GM21528 (cell line): ENCODE measurements around the gene SARS1.
"Not testable (repeated sequence)": the region's sequence is repeated elsewhere in the genome, so short reads cannot be mapped to it uniquely, and the experiment has no call there.

Source experiments
- ATAC-seq: cut with Tn5 transposase; IDR thresholded peaks from one replicate; pipeline ENCODE4 v1.9.1; 2021; ENCODE audit warnings: mild to moderate bottlenecking, moderate library complexity; ENCODE audit not compliant: unreplicated experiment, low FRiP score

SARS1 gene, protein sequence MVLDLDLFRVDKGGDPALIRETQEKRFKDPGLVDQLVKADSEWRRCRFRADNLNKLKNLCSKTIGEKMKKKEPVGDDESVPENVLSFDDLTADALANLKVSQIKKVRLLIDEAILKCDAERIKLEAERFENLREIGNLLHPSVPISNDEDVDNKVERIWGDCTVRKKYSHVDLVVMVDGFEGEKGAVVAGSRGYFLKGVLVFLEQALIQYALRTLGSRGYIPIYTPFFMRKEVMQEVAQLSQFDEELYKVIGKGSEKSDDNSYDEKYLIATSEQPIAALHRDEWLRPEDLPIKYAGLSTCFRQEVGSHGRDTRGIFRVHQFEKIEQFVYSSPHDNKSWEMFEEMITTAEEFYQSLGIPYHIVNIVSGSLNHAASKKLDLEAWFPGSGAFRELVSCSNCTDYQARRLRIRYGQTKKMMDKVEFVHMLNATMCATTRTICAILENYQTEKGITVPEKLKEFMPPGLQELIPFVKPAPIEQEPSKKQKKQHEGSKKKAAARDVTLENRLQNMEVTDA

DNA sequence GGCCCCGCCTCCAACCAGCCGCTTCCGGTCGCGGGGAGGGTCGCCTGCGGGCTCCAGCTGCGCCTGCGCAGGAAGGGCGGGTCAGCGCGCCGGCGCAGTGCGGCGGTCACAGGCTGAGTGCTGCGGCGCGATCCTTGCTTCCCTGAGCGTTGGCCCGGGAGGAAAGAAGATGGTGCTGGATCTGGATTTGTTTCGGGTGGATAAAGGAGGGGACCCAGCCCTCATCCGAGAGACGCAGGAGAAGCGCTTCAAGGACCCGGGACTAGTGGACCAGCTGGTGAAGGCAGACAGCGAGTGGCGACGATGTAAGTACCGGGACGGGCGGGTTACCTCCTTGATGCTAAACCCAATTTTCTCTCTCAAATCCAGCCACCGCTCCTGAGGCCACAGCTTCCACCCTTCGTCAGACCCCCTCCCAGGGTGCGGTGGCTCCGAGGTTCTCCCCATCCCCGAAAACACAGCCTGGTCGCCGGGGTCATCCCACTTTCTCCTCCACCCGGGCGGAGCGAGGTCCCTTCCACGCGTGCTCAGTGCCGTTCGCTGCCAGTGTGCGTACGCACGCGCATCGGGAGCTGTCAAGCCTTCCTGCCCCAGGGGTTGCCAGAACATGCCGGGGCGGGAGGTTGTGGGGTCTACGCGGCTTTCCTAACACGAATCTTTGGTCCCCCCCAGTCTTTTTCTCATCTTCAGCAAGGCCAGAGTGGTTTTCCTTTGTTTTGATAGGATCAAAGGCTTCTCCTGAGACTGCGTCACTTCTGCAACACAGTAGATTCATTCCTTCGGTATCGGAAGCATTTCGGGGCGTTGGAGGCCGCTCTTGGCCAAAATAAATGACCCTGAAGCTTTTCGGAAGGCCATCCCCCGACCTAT is at the start of gene SARS1:
TSS of gene SARS1 (plus strand) at position 95 of the 870 bp plus-strand sequence. CDS start at position 170, 75 bp downstream.
- ATAC-seq, result peak; percentile 80

DNA sequence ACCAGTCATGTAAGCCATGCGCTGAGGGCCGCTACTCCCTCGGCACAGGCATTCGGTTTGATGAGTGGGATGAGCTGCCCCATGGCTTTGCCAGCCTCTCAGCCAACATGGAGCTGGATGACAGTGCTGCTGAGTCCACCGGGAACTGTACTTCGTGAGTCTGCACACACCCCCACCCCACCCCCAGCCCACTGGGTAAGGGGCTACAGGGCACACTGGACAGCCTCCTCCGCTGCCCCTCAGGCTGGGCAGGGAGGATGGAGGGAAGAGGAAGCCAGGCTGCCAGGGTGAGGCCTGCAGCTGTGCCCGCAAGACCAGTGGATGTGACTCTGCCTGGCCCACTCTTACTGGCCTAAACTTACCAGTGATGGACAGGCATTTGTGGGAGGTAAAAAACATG is 49.2 kb upstream of the SARS1 start:
- no peak for ATAC-seq

DNA sequence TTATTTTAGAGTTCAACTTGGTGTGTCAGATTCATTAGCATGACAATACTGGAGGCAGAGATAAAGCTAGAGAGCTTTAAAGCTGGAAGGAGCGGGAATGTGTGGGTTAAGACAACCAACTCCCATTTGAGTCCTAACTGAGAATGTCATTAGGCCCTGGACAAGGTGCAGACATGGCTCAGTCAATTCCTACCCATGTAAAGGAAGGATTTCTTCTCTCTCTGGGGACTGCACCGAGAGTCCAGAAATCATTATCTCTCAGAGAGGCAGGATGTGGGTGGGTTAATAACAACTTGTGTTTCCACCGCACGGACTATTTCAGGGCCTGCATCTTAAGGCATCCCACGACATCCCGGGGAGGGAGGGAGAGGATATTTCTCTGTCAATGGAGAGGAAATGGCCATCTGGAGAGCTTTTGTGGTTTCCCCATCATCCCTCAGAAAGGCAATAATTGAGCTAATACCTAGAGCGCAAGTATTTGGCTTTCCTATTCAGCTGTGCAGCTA is 46.7 kb upstream of the SARS1 start:
- peak; percentile 59 for ATAC-seq

DNA sequence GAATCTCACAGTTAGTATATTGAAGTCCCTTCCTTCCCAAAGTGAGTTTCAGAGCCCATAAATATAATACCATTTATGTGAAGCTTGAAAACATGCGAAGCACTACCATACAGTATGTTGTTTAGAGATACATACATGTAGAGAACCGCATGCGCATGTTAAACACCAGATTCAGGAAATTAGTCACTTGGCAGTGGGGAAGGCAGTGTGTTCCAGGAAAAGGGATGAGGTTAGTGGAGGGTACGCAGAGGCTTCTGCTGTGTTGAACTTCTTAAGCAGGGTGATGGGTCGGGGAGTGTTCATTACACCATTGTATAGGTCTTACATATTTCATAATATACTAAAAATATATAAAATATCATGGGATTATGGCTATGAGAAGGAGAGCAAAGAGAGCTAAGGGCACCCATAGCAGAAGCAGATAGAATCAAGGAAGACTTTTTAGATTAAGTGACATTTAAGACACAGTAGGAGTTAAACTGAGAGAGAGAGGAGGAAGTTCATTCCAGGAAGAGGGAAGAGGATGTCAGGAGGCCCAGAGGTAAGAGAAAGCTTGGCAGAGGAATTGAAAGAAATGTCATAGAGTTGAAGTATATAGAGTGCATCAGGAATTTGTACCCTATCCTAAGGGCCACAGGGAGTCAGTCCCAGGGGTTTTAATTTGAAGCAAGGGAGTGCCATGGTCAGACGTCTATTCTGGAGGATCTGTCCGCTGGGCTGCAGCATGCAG is 43.5 kb upstream of the SARS1 start:
- no peak for ATAC-seq

DNA sequence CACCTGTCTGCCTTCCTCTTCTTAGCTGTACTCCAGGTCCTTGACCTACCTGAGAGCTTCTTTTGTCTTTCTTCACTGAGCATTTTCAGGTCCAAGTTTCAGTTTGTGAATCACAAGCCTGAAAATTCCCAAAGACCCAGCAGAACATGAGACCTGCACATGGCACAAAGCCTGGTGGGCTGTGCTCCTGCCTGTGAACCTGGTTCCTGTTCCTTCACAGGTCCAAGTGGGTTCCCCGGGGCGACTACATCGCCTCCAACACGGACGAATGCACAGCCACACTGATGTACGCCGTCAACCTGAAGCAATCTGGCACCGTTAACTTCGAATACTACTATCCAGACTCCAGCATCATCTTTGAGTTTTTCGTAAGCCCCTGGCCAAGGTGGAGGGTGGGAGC is 42.1 kb upstream of the SARS1 start:
- no peak for ATAC-seq

DNA sequence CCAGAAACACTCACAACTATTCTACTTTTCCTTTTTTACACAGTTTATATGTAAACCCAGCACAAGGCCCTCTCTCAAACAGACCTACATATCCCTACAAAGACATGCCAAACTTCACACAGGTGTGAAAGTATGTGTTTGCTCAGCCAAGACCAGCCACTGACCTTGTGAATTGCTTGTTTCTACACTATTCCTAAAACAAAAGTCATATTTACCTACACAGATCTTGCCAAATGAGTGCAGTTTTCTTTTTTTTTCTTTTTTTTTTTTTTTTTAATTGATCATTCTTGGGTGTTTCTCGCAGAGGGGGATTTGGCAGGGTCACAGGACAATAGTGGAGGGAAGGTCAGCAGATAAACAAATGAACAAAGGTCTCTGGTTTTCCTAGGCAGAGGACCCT is 37.4 kb upstream of the SARS1 start:
- not testable (repeated sequence) for ATAC-seq

DNA sequence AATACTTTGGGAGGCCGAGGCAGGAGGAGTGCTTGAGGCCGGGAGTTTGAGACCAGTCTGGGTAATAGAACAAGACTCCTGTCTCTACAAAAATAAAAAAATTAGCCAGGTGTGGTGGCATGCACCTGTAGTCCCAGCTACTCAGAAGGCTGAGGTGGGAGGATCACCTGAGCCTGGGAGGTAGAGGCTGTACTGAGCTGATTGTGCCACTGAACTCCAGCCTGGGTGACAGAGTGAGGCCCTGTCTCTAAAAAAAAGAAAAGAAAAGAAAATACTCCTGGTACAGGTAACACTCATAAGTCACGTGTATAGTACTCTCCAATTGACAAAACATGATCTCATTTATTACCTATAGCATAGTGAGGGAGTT is 33.0 kb upstream of the SARS1 start:
- ATAC-seq, result not testable (repeated sequence)

DNA sequence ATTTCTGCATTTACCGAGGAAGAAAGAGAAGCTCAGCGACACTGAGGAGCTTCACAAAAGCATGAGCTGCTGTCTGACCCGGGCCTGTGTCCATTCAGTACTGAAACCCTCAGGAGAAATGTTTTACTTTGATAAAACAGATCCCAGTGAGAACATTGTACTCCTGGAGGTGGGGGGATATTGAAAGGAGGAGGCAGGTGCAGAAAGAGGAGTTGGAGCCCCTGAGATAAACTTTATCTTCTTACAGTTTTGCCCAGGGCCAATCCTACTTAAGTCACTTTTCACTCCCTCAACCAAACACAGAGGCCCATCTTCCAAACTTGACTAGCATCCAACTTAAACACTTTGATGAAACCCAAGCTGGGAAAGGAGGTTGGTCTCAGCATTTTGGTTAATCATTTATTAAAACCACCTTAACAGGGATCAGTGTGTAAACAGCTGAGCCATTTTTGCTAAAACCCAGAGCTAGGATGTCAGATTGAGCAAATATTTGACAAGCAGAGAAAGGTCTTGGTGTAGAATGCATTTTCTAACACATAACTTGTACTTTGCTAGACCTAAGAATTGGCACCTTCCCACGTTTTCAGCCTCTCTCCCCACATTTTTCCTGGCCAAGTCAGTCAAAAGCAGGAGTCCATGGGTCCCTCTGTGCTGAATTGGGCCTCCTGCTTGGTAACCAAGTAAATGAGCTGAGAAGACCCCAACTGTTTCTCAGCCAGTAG is 32.5 kb upstream of the SARS1 start:
- ATAC-seq, result no peak

DNA sequence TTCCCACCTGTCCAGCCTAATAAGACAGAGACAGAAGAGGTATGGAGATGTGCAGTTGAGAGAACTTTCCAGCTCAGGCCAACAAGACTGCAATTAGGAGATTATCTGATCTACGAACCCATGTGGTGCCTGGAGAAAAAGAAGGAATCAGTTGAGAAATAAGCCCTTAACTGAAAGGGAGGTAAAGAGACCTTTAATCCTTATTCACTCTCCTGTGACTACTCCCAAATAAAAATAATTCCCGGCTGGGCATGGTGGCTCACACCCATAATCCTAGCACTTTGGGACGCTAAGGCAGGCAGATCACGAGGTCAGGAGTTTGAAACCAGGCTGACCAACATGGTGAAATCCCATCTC is 31.9 kb upstream of the SARS1 start:
- no peak for ATAC-seq

DNA sequence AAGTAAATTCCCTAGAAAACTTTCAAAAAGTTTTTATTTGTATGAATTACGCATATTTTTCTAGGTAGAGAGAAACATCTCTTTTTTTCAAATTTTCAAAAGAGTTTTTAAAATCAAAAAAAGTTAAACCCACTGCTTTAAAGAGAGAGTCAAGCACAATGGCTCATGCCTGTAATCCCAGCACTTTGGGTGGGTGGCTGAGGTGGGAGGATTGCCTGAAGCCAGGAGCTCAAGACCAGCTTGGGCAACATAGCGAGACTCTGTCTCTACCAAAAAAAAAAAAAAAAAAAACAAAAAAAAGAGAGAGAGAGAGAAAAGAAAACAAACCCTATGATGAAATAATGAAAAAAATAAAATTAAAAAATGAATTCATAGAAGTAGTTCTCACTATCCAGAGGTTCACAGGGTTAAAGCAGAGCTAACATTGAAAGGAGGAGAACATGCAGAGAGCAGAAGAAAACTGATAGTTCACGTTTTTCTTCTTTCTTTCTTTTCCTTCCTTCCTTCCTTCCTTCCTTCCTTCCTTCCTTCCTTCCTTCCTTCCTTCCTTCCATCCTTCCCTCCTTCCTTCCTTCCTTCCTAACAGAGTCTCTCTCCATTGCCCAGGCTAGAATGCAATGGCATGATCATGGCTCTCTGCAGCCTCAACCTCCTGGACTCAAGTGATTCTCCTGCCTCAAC is 30.5 kb upstream of the SARS1 start:
- no peak for ATAC-seq

DNA sequence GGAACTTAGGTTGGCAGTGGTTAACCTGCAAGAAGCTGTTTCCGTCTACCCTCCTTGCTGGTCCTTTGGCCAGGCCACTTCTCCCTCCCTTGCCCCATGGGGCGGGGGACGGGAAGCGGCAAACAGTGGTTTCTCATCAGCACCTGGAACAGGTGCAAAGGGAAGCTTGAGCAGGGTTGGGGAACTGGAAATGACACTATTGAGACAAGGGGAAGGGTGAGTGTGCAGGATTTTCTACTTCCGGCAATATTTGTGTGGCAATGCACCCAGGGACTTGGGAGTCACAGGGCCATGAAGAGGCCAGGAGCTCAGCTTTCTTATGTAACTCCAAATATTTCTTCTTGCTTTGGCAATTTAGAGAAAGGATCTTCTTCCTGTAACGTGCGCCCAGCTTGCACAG is 29.0 kb upstream of the SARS1 start:
- no peak for ATAC-seq

DNA sequence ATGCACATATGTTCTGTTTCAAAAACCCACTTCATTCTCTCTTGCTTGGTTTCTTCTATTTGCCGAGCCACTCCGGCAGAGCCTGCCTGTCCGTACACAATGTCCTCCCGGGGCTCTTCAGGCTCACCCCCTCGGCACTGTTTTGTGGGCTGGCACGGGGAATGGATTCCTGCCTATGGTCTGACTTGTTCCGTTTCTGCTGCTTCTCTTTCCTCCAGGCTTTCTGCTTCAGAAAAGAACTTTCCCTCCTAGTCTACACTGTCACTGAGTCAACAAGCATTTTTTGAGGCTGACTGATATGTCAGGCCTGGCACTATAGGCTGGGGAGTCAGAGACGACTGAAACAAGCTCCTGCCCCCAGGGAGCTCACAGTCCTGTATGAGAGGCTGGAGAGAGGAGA is 28.4 kb upstream of the SARS1 start:
- no peak for ATAC-seq

DNA sequence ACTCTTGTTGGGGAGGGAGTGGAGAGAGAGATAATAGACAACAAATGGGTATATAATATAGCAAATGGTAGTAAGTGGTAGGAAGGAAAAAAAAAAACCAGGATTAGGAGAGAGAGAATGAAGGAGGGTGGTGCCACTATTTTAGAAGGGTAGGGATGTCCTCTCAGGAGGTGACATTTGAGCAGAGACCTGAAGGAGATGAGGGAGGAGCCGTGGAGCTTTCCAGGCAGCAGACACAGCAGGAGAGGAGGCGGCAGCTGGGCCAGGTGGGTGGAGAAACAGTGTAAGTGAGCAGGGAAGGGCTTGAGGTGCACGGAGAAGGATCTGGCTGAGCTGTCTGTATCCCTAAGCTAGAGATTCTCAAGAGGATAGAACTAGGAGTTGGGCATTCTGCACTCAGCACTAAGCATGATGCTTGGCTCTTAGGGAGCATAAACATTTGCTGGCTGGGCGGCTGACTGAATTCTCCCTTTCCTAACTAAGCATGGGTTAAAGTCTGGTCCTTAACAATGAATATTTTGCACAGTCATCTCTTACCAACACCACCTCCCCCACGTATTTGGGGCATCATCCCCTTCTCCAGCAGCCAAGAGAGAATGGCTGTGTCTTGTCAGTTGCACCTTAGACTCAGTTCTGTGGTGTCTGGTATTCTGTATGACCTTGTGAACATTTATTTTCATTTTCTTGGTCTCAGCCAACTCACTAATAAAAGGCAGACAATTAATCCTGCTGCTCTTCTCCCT is 27.6 kb upstream of the SARS1 start:
- ATAC-seq, result no peak

DNA sequence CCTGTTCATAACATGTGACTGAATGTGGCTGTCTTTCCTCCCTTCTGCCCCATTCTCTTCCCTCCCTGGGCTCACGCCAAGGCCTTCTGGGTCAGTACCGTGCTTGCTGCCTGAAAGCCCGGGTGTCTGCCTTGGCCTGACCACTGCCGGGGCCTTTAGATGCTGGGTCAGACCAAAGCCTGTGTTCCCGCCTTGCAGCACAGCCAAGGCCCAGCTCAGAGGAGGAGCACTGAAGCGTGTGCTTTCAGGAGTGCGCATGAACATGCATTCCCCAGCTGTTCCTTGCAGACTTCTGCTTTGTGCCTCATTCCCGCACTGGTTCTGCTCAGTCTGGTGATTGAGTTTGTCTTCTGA is 27.0 kb upstream of the SARS1 start:
- ATAC-seq, result no peak

DNA sequence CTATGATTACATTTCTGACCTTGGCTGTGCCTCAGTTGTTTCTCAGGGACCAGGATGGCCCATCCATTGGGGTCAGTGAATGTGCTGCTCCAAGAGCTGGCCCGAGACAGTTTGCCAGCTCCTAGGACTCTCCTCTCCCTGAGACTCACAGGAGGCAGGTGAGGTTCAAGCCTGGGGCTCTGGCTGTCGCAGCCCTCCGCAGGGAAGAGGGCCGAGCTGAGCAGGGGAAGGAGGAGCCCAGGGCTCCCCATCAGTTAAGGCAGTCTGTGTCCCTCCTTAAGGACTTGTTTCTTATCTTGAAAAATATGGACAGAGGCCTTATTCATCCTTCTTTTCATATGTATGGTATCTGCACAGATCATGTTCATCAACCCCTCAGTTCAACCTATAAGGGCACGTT is 26.6 kb upstream of the SARS1 start:
- ATAC-seq, result no peak

DNA sequence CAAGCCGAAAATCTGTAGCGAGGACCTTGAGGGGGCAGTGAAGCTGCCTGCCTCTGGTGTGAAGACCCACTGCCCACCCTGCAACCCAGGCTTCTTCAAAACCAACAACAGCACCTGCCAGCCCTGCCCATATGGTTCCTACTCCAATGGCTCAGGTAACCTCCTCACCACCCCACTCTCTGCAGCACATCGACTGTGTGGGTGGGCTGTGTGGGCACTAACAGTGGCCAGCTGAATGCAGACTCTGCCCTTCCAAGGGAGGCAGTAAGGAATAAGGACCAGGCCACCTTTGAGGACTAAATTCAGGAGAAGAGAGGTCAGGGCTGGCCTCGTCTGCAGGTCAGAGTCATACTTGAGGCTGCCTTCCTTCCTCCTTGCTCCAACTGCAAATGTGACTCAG is 25.5 kb upstream of the SARS1 start:
- ATAC-seq, result no peak

DNA sequence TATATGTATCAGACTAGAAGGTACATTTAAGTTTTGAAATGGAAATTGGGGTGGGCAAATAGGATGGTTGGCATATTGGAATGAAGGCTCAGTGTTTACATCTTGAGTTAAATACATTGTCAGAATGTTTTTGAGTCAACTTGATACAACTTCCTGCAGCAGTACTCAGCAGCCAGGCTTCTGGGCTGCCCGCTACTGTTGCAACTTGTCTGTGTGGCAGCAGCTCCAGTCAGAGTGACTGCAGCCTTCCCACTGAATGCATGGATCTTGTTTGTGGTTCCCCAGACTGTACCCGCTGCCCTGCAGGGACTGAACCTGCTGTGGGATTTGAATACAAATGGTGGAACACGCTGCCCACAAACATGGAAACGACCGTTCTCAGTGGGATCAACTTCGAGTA is 24.9 kb upstream of the SARS1 start:
- ATAC-seq, result no peak

DNA sequence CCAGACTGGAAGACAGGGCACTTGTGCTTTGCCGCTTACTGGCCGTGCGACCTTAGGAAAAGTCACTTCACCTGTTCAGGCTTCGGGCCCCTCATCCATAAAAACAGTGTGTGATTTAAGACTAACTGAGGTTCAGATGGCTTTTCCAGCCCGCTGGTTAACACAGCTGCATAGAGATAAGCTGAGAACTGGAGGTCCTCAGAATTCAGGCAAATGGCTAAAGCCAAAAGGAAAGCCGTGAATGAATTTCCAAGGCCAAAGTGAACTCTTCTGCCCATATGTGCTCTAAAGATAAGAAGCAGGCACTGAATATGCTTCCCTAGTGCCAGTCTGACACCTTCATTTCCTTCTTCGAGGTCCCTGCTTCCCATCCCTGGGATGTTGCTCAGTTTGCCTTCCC is 23.5 kb upstream of the SARS1 start:
- no peak for ATAC-seq

DNA sequence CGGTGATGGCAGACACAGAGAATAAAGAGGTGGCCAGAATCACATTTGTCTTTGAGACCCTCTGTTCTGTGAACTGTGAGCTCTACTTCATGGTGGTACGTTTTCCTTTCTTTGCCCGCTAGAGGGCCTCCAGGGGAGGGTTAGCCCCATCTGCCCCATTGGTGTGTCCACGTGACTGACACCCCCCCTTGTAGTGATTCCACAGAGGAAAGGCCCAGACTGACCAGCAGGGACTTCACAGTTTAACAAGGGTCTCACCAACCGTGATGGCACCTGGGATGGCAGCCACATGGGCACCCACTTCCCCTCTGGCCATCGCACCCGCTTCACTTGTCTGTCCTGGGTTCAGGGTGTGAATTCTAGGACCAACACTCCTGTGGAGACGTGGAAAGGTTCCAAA is 22.3 kb upstream of the SARS1 start:
- ATAC-seq, result no peak
